Measurements from ENCODE around the gene GLRX. TPM values are rescaled to one million over a fixed set of nuclear protein-coding genes. Genes with fewer than 3 reads are reported as not detected.

Gene GLRX
- total and polyA plus RNA-seq, 2 of the 13 experiments (the other 11 are each of a cell fraction or from before 2014, with no cell fraction given), result 63.8 to 499 TPM

DNA sequence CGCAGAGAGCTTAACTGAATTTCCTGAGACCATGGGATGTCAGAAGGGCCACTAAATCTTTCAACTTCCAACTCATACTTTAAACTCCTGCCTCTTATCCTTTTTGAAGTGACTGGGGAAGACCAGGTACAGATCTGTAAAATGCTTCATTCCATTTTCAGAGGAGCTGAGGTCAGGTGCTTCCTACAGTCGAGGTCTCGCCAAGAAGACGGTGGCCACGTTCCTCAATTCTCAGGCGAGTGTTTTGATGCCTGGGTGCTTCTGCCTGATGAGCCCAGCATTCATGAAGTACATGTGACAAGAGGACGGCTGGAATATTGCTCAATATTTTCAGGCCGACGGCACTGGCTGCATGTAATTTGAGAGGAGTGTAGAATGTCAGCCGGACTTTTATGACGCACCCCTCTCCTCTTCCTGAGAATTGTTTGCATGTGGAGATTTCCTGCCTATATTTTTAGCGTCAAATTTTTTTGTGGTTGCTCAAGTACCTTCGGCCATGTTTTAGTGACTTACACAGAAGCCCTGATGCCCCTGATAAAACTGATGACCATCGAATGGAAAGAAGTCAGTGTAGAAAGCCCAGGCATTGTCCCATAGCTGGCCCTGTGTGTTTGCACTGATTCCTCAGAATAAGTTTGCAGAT, 38.8 kb upstream of the GLRX start (continued):
- TF ChIP-seq HOMEZ (CRISPR knock-in tag; IDR thresholded peaks at IDR 0.05; ENCODE audit: low read depth) (peak; percentile 58; the same call in 1 of the 2 replicates), GFI1 (CRISPR knock-in tag; IDR thresholded peaks at IDR 0.05; ENCODE audit: borderline replicate concordance) (0 out of 2 replicates have a peak, but pooled peaks have one; percentile 25), ZNF33A (CRISPR knock-in tag; IDR thresholded peaks at IDR 0.05; ENCODE audit: borderline replicate concordance) (no peak), ZNF570 (CRISPR knock-in tag; IDR thresholded peaks at IDR 0.05; ENCODE audit: borderline replicate concordance) (no peak), GMEB2 (CRISPR knock-in tag; IDR thresholded peaks at IDR 0.05; ENCODE audit: low read depth) (no peak), IRF1 (CRISPR knock-in tag; IDR thresholded peaks at IDR 0.05; ENCODE audit: low read depth) (no peak), TEAD3 (CRISPR knock-in tag; optimal IDR thresholded peaks at IDR 0.05; ENCODE audit: borderline replicate concordance) (peak; percentile 79), ARNT (IDR thresholded peaks at IDR 0.05) (no peak), ZNF550 (CRISPR knock-in tag; IDR thresholded peaks at IDR 0.05; ENCODE audit: borderline replicate concordance) (no peak), YEATS2 (CRISPR knock-in tag; IDR thresholded peaks at IDR 0.05; ENCODE audit: borderline replicate concordance) (peak; percentile 75; the same call in 1 of the 2 replicates), ZNF121 (CRISPR knock-in tag; IDR thresholded peaks at IDR 0.05) (no peak), RBAK (CRISPR knock-in tag; IDR thresholded peaks at IDR 0.05) (no peak), CENPBD1 (CRISPR knock-in tag; IDR thresholded peaks at IDR 0.05; ENCODE audit: borderline replicate concordance, low read depth) (no peak)
- TF ChIP-seq, protein P1, sequence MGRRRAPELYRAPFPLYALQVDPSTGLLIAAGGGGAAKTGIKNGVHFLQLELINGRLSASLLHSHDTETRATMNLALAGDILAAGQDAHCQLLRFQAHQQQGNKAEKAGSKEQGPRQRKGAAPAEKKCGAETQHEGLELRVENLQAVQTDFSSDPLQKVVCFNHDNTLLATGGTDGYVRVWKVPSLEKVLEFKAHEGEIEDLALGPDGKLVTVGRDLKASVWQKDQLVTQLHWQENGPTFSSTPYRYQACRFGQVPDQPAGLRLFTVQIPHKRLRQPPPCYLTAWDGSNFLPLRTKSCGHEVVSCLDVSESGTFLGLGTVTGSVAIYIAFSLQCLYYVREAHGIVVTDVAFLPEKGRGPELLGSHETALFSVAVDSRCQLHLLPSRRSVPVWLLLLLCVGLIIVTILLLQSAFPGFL (CRISPR knock-in tag; IDR thresholded peaks at IDR 0.05), result no peak
- TF ChIP-seq, protein P2, sequence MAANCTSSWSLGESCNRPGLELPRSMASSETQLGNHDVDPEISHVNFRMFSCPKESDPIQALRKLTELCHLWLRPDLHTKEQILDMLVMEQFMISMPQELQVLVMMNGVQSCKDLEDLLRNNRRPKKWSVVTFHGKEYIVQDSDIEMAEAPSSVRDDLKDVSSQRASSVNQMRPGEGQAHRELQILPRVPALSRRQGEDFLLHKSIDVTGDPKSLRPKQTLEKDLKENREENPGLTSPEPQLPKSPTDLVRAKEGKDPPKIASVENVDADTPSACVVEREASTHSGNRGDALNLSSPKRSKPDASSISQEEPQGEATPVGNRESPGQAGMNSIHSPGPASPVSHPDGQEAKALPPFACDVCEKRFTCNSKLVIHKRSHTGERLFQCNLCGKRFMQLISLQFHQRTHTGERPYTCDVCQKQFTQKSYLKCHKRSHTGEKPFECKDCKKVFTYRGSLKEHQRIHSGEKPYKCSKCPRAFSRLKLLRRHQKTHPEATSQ (CRISPR knock-in tag; IDR thresholded peaks at IDR 0.05; ENCODE audit: borderline replicate concordance), result no peak
- TF ChIP-seq, protein P3, sequence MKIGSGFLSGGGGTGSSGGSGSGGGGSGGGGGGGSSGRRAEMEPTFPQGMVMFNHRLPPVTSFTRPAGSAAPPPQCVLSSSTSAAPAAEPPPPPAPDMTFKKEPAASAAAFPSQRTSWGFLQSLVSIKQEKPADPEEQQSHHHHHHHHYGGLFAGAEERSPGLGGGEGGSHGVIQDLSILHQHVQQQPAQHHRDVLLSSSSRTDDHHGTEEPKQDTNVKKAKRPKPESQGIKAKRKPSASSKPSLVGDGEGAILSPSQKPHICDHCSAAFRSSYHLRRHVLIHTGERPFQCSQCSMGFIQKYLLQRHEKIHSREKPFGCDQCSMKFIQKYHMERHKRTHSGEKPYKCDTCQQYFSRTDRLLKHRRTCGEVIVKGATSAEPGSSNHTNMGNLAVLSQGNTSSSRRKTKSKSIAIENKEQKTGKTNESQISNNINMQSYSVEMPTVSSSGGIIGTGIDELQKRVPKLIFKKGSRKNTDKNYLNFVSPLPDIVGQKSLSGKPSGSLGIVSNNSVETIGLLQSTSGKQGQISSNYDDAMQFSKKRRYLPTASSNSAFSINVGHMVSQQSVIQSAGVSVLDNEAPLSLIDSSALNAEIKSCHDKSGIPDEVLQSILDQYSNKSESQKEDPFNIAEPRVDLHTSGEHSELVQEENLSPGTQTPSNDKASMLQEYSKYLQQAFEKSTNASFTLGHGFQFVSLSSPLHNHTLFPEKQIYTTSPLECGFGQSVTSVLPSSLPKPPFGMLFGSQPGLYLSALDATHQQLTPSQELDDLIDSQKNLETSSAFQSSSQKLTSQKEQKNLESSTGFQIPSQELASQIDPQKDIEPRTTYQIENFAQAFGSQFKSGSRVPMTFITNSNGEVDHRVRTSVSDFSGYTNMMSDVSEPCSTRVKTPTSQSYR (CRISPR knock-in tag; IDR thresholded peaks at IDR 0.05; ENCODE audit: borderline replicate concordance), result no peak
- TF ChIP-seq, protein P4, sequence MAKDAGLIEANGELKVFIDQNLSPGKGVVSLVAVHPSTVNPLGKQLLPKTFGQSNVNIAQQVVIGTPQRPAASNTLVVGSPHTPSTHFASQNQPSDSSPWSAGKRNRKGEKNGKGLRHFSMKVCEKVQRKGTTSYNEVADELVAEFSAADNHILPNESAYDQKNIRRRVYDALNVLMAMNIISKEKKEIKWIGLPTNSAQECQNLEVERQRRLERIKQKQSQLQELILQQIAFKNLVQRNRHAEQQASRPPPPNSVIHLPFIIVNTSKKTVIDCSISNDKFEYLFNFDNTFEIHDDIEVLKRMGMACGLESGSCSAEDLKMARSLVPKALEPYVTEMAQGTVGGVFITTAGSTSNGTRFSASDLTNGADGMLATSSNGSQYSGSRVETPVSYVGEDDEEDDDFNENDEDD (CRISPR knock-in tag; IDR thresholded peaks at IDR 0.05; ENCODE audit: borderline replicate concordance), result peak; percentile 75; the same call in 1 of the 2 replicates

Measured in HepG2 (cell line).